MM.1S (cell line): ENCODE measurements around the gene RNF224.
A peak's percentile ranks its signal among the peaks of the same experiment; 100 is the strongest.

Source experiments
- DNase-seq: peaks from one replicate; pipeline ENCODE4 v3.0.0-alpha.2; 2015
- H2AFZ ChIP-seq: fragments of 300-600 bp; sonication (generic); 2 replicates; pipeline ENCODE4 v1.6.0; 2016; ENCODE audit warnings: antibody characterized with exemption, low read length
- H3F3A ChIP-seq: fragments of 300-600 bp; sonication (generic); 2 replicates; pipeline ENCODE4 v1.6.1; 2016; ENCODE audit warnings: mild to moderate bottlenecking, antibody characterized with exemption, low read length, moderate library complexity, mixed read lengths; ENCODE audit not compliant: insufficient read depth
- H3K27ac ChIP-seq: fragments of 300-600 bp; sonication (generic); 2 replicates; pipeline ENCODE4 v1.5.1; 2016; ENCODE audit warnings: mild to moderate bottlenecking, low read length
- H3K27me3 ChIP-seq: fragments of 300-600 bp; sonication (generic); replicated peaks from 2 replicates; pipeline ENCODE4 v1.6.0; 2016; ENCODE audit warnings: low read length; ENCODE audit not compliant: insufficient read depth
- H3K36me3 ChIP-seq: fragments of 300-600 bp; sonication (generic); replicated peaks from 2 replicates; pipeline ENCODE4 v1.6.1; 2016; ENCODE audit warnings: mild to moderate bottlenecking, low read length, mixed read lengths; ENCODE audit not compliant: insufficient read depth
- H3K4me1 ChIP-seq: fragments of 300-600 bp; sonication (generic); 2 replicates; pipeline ENCODE4 v1.6.1; 2016; ENCODE audit warnings: low read length, mixed read lengths
- H3K4me2 ChIP-seq: fragments of 300-600 bp; sonication (generic); 2 replicates; pipeline ENCODE4 v1.6.0; 2016; ENCODE audit warnings: low read depth, low read length
- H3K4me3 ChIP-seq: fragments of 300-600 bp; sonication (generic); 2 replicates; pipeline ENCODE4 v1.5.1; 2016; ENCODE audit warnings: low read length, mixed read lengths
- H3K79me2 ChIP-seq: fragments of 300-600 bp; sonication (generic); 2 replicates; pipeline ENCODE4 v1.6.1; 2016; ENCODE audit warnings: mixed run types, low read length, mixed read lengths
- H3K9ac ChIP-seq: fragments of 300-600 bp; sonication (generic); 2 replicates; pipeline ENCODE4 v1.6.1; 2016; ENCODE audit warnings: low read length, mixed read lengths
- H3K9me2 ChIP-seq: fragments of 300-600 bp; sonication (generic); replicated peaks from 2 replicates; pipeline ENCODE4 v1.6.1; 2016; ENCODE audit warnings: mild to moderate bottlenecking, low read length, mixed read lengths; ENCODE audit not compliant: insufficient read depth
- H3K9me3 ChIP-seq: fragments of 300-600 bp; sonication (generic); replicated peaks from 2 replicates; pipeline ENCODE4 v1.6.1; 2016; ENCODE audit warnings: mild to moderate bottlenecking, low read length, mixed read lengths; ENCODE audit not compliant: insufficient read depth
- H4K20me1 ChIP-seq: fragments of 300-600 bp; sonication (generic); 2 replicates; pipeline ENCODE4 v1.6.1; 2016; ENCODE audit warnings: mild to moderate bottlenecking, low read length, moderate library complexity, mixed read lengths; ENCODE audit not compliant: insufficient read depth
- EZH2 ChIP-seq: fragments of 300-600 bp; sonication (generic); optimal IDR thresholded peaks from 2 replicates; pipeline ENCODE3; 2017; ENCODE audit warnings: low read depth, mild to moderate bottlenecking, antibody characterized with exemption, low read length, mixed read lengths
- EZH2phosphoT487 ChIP-seq: fragments of 300-600 bp; sonication (generic); IDR thresholded peaks from 2 replicates; pipeline ENCODE4 v1.6.1; 2018; ENCODE audit warnings: antibody characterized with exemption, low read length
- TF ChIP-seq, protein P1 (sequence below): fragments of 300-600 bp; sonication (generic); IDR thresholded peaks from 2 replicates; pipeline ENCODE4 v1.5.1; 2016; ENCODE audit warnings: antibody characterized with exemption, low read length, mixed read lengths

The RNF224 gene

DNA sequence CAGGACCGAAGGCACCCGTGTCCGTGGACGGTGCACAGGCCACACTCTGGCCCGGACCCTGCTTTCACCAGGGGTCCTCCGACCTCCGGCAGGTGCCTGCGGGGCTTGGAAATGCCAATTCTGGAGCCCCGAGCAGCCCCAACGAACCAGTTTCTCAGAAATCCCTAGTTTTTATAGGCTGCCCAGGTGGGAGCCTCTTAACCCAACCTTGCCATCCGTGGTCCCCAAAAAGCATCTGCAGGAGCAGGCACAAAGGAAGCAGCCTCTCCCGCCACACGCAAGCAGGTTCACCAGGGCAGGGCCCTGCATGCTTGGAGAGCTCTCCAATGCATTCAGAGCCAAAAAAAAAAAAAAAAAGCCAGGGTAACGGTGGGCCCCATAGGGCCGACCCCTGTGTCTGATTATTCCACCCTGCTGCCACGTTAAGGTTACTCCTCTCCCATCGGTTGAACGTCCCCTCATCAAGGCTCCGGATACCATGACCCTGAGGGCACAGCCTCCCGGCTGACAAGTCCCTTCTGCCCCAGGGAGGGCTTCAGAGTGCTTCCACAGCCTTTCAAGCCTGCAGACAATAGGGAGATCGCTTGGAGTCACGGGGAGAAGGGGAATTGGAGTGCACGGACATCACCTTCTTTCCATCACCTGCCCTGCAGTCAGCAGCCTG is 26.0 kb upstream of the RNF224 start:
- Histone ChIP-seq H3K9me2 (no peaks in the 10 kb centered on the region), H3F3A (peaks cover 14% of the 10 kb centered on the region; the same call in 1 of the 2 replicates), H3K4me2 (peak overlapping the region; percentile 97), H4K20me1 (no peaks in the 10 kb centered on the region), H3K9me3 (no peaks in the 10 kb centered on the region), H3K27me3 (no peaks in the 10 kb centered on the region), H3K36me3 (no peaks in the 10 kb centered on the region), H3K9ac (peak overlapping the region; percentile 79), H2AFZ (peak overlapping the region; percentile 79), H3K4me3 (peak overlapping the region; percentile 92), H3K79me2 (peaks cover 41% of the 10 kb centered on the region), H3K27ac (peak overlapping the region; percentile 50; the same call in 1 of the 2 replicates), H3K4me1 (peaks cover 18% of the 10 kb centered on the region)
- no peak for TF ChIP-seq EZH2
- no peak for TF ChIP-seq EZH2phosphoT487
- TF ChIP-seq, protein P1, sequence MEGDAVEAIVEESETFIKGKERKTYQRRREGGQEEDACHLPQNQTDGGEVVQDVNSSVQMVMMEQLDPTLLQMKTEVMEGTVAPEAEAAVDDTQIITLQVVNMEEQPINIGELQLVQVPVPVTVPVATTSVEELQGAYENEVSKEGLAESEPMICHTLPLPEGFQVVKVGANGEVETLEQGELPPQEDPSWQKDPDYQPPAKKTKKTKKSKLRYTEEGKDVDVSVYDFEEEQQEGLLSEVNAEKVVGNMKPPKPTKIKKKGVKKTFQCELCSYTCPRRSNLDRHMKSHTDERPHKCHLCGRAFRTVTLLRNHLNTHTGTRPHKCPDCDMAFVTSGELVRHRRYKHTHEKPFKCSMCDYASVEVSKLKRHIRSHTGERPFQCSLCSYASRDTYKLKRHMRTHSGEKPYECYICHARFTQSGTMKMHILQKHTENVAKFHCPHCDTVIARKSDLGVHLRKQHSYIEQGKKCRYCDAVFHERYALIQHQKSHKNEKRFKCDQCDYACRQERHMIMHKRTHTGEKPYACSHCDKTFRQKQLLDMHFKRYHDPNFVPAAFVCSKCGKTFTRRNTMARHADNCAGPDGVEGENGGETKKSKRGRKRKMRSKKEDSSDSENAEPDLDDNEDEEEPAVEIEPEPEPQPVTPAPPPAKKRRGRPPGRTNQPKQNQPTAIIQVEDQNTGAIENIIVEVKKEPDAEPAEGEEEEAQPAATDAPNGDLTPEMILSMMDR = no peak
- no peak for DNase-seq

DNA sequence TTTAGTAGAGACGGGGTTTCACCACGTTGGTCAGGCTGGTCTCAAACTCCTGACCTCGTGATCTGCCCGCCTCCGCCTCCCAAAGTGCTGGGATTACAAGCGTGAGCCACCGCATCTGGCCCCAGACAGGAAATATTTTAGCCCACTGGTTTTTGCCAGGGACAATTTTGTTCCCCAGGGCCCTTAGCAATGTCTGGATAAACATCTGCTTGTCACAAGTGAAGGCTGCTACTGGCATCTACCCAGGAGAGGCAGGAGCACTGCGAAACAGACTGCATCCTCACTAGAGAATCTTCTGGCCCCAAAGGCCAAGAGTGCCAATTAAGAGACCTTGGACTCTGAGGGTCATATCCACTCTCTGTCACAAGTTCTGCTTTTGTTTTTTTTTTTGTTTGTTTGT is 24.3 kb upstream of the RNF224 start:
- H3K36me3 ChIP-seq = no peaks in the 10 kb centered on the region
- peaks cover 54% of the 10 kb centered on the region for H3K79me2 ChIP-seq

DNA sequence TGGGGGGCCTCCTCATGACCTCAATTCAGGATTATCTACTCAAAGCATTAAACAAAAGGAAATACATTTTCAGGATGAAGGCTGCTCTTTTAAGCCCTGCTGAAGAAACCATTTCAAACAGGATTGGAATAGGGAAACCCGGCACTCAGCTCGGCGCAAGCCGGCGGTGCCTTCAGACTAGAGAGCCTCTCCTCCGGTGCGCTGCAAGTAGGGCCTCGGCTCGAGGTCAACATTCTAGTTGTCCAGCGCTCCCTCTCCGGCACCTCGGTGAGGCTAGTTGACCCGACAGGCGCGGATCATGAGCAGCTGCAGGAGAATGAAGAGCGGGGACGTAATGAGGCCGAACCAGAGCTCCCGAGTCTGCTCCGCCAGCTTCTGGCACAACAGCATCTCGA is 22.6 kb upstream of the RNF224 start:
- Histone ChIP-seq H3F3A (peaks cover 14% of the 10 kb centered on the region; the same call in 1 of the 2 replicates), H3K27me3 (no peaks in the 10 kb centered on the region), H3K9ac (peak overlapping the region; percentile 95), H3K4me2 (peak overlapping the region; percentile 93), H3K9me2 (no peaks in the 10 kb centered on the region), H3K9me3 (no peaks in the 10 kb centered on the region), H3K36me3 (no peaks in the 10 kb centered on the region), H3K27ac (peak overlapping the region; percentile 24; the same call in 1 of the 2 replicates), H3K79me2 (peaks cover 48% of the 10 kb centered on the region), H3K4me3 (peak overlapping the region; percentile 90), H4K20me1 (no peaks in the 10 kb centered on the region), H3K4me1 (peaks cover 24% of the 10 kb centered on the region), H2AFZ (0 out of 2 replicates have a peak overlapping the region, but pooled peaks have one; percentile 49)
- TF ChIP-seq, protein P1 = no peak
- TF ChIP-seq EZH2phosphoT487 (no peak), EZH2 (no peak)
- DNase-seq = no peak

More for the DNA sequence above, 24.3 kb upstream of the RNF224 start:
- TF ChIP-seq, protein P1 = no peak
- TF ChIP-seq EZH2phosphoT487 (no peak), EZH2 (no peak)
- Histone ChIP-seq H3F3A (peaks cover 14% of the 10 kb centered on the region; the same call in 1 of the 2 replicates), H3K9me3 (no peaks in the 10 kb centered on the region), H3K4me2 (no peak overlapping the region), H2AFZ (no peak overlapping the region), H3K27me3 (no peaks in the 10 kb centered on the region), H4K20me1 (no peaks in the 10 kb centered on the region), H3K9ac (no peak overlapping the region), H3K4me1 (peaks cover 24% of the 10 kb centered on the region), H3K27ac (no peak overlapping the region), H3K9me2 (no peaks in the 10 kb centered on the region), H3K4me3 (no peak overlapping the region)
- no peak for DNase-seq
